Upper lobe of left lung (tissue), 4 donors: Measurements from ENCODE around the gene NHS.

Source experiments
- CTCF ChIP-seq, 6 experiments: fragments of 450-650 bp in 4 of 6; fragments of 200-600 bp in 2 of 6; sonication (generic) in 2 of 6; IDR thresholded peaks; one replicate each; pipeline ENCODE4 v1.5.1; 2016 to 2019; ENCODE audit warnings: antibody characterized with exemption in 6 of 6
- POLR2AphosphoS5 ChIP-seq, 2 donors: sonication (generic); formaldehyde crosslinking; IDR thresholded peaks; one replicate each; pipeline ENCODE4 v1.5.1; 2017; ENCODE audit warnings: antibody characterized with exemption in 2 of 2

GRCh38 chrX:17414027-17414658, 39.1 kb downstream of the NHS start:
- TF ChIP-seq CTCF (IDR thresholded peaks at IDR 0.05): no peak
- no peak for TF ChIP-seq POLR2AphosphoS5 (IDR thresholded peaks at IDR 0.05)
